ENCODE results near the gene DBX1.
"Not testable (repeated sequence)": the region's sequence is repeated elsewhere in the genome, so short reads cannot be mapped to it uniquely, and the experiment has no call there.

Gene DBX1

DNA sequence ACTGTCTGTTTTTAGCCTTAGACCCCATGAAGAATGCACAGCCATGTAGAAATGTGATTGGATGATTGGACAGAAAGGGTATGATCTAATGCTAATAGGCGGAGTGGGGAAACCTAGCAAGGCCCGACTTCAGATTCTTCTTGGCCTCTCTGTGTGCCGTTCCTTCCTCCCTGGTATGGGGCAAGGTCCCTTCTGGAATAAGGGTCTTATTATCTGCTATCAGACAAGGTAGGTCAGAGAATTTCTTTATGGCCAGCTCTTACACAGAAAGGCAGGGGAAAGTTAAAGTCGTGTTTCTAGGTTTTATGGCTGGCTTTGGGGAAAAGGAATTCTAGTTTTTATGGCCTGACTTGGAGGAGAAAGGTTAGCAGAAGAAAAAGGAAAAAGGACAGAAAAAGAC, 30.6 kb downstream of the DBX1 start:
- intact Hi-C loops (cut with DNase I), result loop anchor here (5.0 kb wide), 2 partner anchors 208 to 223 kb away; no protein-coding TSS in a partner anchor
- DNase-seq, result no peak

DNA sequence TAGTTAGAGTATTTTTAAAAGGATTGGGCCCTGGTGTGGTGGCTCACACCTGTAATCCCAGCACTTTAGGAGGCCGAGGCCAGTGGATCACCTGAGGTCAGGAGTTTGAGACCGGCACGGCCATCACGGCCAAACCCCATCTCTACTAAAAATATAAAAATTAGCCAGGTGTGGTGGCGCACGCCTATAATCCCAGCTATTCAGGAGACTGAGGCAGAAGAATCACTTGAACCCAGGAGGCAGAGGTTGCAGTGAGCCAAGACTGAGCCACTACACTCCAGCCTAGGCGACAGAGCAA, 31.8 kb downstream of the DBX1 start:
- intact Hi-C loops (cut with DNase I), result loop anchor here (5.0 kb wide), 2 partner anchors 209 to 224 kb away; no protein-coding TSS in a partner anchor
- DNase-seq, result not testable (repeated sequence)

GRCh38 chr11:20127671-20128527, 32.4 kb downstream of the DBX1 start:
- intact Hi-C loops (cut with DNase I), result loop anchor here (5.0 kb wide), 2 partner anchors 209 to 224 kb away; no protein-coding TSS in a partner anchor
- peak; percentile 62 to 96 (median 90) for DNase-seq

DNA sequence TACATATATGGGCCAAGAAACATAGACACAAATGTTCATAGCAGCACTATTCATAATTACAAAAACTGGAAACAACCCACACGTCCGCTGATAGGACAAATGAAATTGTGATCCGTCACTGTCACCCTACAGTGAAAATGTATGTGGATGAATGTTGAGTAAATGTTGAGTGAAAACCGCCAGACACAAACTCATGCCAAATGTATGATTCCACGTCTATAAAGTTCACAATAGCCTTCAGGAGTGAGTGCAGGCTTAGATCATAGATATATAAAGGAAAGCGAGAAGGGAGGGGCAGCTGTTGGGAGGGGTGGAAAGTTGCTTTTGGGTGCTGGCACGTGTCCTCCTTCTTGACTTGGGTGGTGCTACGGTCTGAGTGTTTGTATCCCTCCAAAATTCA, 33.6 kb downstream of the DBX1 start:
- DNase-seq, result no peak
- intact Hi-C loops (cut with DNase I), result loop anchor here (5.0 kb wide), 2 partner anchors 211 to 226 kb away; no protein-coding TSS in a partner anchor

DNA sequence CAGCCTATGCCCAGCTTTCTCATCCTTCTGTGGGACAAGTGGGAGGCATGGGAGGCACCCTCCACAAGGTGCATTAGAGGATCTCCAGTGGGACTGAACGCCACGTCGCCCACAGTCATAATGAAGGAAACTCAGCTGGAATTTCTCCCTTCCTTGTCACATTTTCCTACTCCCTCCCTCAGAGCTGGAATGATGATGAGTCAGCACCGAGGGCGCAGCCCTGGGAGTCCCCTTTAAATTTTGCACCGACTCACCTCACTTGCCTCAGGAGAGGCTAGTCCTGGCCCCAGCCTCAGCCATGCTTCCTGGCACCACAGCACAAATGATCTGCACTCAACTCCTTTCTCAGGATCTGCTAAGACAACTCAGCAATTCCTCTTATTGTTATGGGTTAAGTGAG, 34.3 kb downstream of the DBX1 start:
- intact Hi-C loops (cut with DNase I), result loop anchor here (5.0 kb wide), 2 partner anchors 211 to 226 kb away; no protein-coding TSS in a partner anchor
- peak in 18 of 42 donors; percentile 15 to 54 (median 30) for DNase-seq

DNA sequence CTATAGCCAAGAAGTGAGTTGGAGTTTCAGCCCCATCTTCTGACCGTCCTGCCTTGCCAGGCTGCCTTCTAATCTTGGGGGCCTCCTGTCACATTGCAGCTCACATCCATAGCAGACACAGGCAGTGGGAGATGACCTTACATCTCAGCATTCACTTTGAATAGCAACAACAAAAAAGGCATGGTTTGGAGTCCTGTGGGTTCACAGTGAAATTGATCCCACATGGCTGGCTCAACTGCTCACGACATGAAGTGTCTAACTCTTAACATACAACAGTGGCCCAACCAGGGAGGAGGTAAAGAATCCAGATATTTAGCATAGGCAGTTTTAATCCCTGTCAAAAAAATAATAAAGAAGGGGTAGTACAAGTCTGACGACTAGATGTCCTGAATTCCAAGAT, 38.1 kb downstream of the DBX1 start:
- intact Hi-C loops (cut with DNase I), result no loop called here
- no peak for DNase-seq

GRCh38 chr11:20120134-20120925, 39.9 kb downstream of the DBX1 start:
- no peak for DNase-seq
- intact Hi-C loops (cut with DNase I), result no loop called here

DNA sequence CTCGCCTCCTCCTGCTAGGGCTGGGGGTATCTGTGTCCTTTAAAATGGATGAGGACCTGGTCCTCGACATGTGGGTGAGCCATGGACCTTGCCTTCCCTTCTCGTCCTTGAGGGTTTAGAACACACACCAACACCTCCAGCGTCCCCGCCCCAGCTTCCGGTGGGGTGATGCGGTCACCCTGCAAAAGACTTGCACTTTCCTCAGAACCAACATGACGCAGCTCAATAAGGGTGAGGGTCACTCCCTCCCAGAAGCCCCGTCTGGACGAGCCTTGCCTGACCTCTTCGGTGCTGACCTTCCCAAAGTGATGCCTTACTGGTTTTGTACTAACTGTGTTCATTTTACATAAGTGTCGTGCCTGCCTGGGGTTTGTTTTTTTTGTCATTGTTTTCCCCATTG, 41.0 kb downstream of the DBX1 start:
- no peak for DNase-seq
- intact Hi-C loops (cut with DNase I), result loop anchor here (10.0 kb wide), 1 partner anchor 175 kb away; no protein-coding TSS in a partner anchor

DNA sequence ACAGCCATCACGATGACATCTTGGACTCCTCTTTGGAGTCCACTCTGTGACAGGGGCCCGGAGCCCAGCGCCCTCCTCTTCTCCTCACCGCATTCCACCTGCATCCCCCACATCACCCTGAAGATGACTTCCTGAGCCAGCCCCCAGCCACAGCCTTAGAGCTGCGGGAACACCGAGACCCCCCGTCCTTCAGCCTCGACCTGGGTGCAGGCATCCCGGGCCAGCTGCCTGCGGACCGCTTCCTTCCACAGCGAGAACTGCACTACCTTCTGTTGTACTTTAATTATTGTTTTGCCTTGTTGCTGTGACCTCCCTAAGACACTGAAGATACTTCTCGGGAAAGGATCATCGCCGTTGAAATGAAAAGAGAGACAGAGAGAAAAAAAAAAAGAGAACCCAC, 42.1 kb downstream of the DBX1 start:
- no peak for DNase-seq
- intact Hi-C loops (cut with DNase I), result loop anchor here (10.0 kb wide), 1 partner anchor 173 kb away; no protein-coding TSS in a partner anchor

DNA sequence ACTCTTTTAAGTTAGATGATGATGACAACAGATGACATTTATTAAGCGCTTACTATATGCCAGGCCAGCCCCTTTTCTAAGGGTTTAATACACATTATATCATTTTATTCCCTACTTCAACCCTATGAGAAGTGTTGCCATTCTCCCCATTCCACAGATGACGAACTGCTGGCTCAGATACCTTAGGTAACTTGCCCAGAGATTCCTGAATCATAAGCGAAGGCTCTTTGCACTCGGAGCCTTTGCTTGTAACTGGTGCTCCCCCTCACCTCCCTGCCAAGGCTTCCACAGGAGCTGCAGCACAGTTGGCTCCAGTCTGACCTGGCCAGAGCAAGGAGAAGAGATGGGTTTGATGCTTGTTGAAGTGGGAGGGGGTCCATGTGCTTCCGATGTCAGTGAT, 43.0 kb downstream of the DBX1 start:
- intact Hi-C loops (cut with DNase I), result loop anchor here (10.0 kb wide), 1 partner anchor 172 kb away; no protein-coding TSS in a partner anchor
- no peak for DNase-seq

DNA sequence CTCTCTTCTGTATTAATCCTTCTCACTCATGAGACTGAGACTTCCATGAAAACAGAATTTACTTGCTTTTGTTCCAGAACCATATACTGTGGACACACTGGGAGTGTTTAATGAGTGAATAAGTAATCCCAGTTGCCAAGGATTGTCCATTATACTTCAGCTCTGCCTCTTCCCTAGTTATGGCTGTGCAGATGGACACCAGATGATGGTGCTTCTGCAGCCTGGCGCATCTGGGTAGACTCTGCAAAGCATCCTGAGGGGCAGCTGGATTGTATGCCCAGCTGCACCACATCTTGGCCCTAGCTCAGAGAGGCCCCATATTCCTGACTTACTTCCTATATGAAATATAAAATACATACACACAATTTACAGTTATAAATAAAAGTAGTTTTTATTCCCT, 43.5 kb downstream of the DBX1 start:
- intact Hi-C loops (cut with DNase I), result loop anchor here (10.0 kb wide), 1 partner anchor 172 kb away; no protein-coding TSS in a partner anchor
- DNase-seq, result no peak

DNA sequence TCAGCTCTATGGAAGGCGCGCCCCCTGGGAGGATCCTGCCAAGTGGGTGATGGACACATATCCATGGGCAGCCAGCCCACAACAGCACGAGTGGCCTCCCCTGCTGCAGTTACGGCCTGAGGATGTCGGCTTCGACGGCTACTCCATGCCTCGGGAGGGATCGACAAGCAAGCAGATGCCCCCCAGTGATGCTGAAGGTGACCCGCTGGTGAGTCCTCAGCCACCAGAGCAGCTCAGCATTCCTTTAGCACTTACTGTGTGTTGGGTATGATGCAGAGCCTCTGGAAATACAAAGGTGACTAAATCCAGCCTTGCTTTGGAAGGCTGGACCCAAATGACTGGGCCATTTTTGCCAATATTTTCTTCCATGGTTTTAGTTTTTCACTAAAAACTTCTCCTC, 45.7 kb downstream of the DBX1 start:
- intact Hi-C loops (cut with DNase I), result loop anchor here (10.0 kb wide), 1 partner anchor 170 kb away; no protein-coding TSS in a partner anchor
- no peak for DNase-seq

DNA sequence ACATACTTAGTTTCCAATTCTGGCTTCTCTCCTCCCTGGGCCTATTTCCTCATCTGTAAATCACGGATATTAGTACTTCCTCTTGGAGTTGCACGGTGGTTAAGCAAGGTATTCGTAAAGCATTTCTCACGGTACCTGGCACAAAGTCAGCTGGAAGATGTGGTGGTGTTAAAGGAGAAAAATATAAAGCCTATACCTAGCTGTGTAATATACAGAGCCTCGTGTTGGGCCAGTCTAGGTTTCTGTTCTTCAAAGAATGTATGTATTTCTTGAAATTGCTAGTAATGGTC, 47.2 kb downstream of the DBX1 start:
- DNase-seq, result no peak
- intact Hi-C loops (cut with DNase I), result loop anchor here (10.0 kb wide), 1 partner anchor 168 kb away; no protein-coding TSS in a partner anchor

DNA sequence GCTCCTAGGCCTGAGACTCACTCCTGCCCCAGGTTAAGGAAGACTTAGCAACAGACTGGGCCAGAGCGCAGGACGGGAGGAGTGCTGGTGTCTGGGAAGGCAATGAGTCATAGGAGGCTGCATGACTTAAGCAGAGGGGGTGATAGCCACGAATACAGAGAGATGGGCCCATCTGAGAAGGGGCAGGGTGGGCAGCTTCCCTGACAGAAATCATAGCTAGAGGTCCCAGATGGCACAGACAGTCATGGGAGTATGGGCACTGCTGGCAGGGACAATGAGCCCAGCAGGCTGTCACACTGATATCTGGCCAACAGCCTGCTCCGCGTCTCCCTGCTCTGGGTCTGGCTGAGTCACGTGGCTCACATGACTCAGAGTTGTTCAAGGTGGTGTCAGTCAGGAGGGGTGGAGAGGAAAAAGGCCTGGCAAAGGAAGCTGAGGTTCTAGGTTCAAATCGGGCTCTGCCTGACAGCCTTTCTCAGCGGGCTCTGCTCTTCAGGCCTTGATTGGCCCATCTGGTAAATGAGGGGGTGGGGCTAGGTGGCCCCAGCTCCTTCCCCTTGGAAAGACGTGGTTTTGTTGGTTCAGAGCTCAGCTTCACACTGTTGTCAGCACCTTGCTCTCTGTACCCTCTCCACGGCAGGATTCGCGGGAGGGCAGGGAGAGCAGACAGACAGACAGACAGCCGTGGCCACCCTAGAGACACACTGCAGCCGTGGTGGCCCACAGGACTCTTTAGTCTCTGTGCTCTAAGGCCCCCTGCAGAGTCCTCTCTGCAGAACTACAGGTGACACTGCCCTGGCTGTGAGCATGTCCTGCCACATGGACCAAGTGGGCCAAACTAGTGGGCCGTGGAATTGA, 47.8 kb downstream of the DBX1 start:
- DNase-seq, result peak; percentile 65 to 94 (median 82)
- intact Hi-C loops (cut with DNase I), result loop anchor here (10.0 kb wide), 1 partner anchor 168 kb away; no protein-coding TSS in a partner anchor

DNA sequence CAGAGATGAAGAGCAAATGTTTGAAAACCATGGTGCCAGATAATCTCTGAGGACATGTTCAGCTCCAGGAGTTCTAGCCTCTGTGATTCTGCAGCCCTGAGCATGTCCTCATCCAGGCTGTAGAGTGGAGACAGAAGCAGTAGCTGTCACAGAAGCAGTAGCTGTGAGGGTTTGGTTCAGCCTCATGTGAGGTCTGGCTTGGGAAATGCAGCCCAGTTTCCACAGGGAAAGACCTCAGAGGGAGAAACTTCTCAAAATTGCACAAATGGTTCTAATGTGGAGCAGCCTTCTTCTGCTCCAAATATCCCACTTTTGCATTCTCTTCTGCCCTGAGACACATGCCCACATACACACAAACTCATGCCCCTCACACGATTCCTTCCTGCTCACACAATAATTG, 48.4 kb downstream of the DBX1 start:
- DNase-seq, result no peak
- intact Hi-C loops (cut with DNase I), result loop anchor here (10.0 kb wide), 1 partner anchor 167 kb away; no protein-coding TSS in a partner anchor

GRCh38 chr11:20110908-20111669, 49.2 kb downstream of the DBX1 start:
- intact Hi-C loops (cut with DNase I), result loop anchor here (10.0 kb wide), 1 partner anchor 166 kb away; no protein-coding TSS in a partner anchor
- peak in 30 of 42 donors; percentile 14 to 75 (median 46) for DNase-seq

DNA sequence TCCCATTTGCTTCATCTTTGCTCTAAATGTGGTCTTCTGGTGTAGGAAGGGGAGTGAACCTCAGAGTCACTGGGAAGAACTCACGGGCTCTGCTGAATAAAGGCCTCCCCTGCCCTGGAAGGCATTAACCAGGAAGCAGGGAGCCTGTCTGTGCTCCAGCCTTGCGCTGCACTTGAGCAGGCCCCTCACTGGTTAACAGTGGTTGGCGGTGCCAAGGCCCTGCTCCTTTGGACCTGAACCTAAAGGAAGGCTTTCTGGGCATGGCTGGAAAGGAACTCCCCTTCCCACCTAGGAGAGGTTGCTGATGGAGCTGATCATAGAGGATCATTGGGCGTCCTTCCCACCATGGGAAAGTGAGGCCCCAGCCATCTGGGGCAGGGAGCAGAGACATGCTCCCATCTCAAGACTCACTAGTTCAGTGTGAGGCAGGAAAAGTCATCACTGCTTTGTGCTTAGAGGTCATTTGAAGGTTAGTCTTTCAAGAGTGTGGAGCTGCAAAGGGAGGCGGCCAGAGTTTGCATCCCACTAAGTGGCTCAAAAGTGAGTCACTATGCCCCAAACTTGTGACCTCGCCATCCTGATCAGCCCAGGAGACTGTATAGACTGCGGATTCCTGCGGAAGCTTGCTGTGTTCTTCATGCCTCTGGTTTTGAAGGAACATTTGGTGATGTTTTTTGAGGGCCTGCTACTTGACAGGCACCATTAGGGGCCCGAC, 50.4 kb downstream of the DBX1 start:
- intact Hi-C loops (cut with DNase I), result loop anchor here (10.0 kb wide), 1 partner anchor 165 kb away; no protein-coding TSS in a partner anchor
- DNase-seq, result no peak

Measured in head of caudate nucleus (tissue), 42 donors.